PC-3 (cell line): ENCODE data around the gene MANSC1. TPM values are rescaled to one million over a fixed set of nuclear protein-coding genes. Genes with fewer than 3 reads are reported as not detected.

Source experiments
- ATAC-seq: fragments of 200-7000 bp; cut with Tn5 transposase; 2 replicates; pipeline ENCODE4 v1.9.1; 2020; ENCODE audit warnings: mild to moderate bottlenecking, moderate library complexity
- BruUV-seq: library from RNA; stranded (reverse); fragments of 400-500 nt; replicated peaks from 2 replicates; lab custom pipeline; 2021; lab: Mats Ljungman, UMichigan
- CTCF ChIA-PET: fragments of 300-600 bp; sonication (Branson Sonifier 250); formaldehyde crosslinking; loops from one replicate; lab custom pipeline; 2022; ENCODE audit warnings: antibody characterized with exemption; lab: Charles Lee
- POLR2A ChIA-PET: fragments of 300-600 bp; sonication (Branson Sonifier 250); formaldehyde crosslinking; loops from one replicate; lab custom pipeline; 2022; ENCODE audit warnings: antibody characterized with exemption; ENCODE audit not compliant: unreplicated experiment; lab: Charles Lee
- DNase-seq: peaks from one replicate; pipeline ENCODE4 v3.0.0-alpha.2; 2015
- H2AFZ ChIP-seq: fragments of 300-600 bp; sonication (generic); 2 replicates; pipeline ENCODE4 v1.6.0; 2016; ENCODE audit warnings: antibody characterized with exemption, low read length
- H3F3A ChIP-seq: fragments of 300-600 bp; sonication (generic); one replicate; pipeline ENCODE4 v1.6.0; 2017; ENCODE audit warnings: antibody characterized with exemption, low read length, control low read depth, mild to moderate bottlenecking; ENCODE audit not compliant: unreplicated experiment
- H3K27ac ChIP-seq: fragments of 300-600 bp; sonication (generic); 2 replicates; pipeline ENCODE4 v1.5.1; 2016; ENCODE audit warnings: mild to moderate bottlenecking, low read length
- H3K27me3 ChIP-seq: fragments of 300-600 bp; sonication (generic); 2 replicates; pipeline ENCODE4 v1.6.1; 2016; ENCODE audit warnings: low read length, mixed read lengths
- H3K36me3 ChIP-seq: fragments of 300-600 bp; sonication (generic); 2 replicates; pipeline ENCODE4 v1.6.1; 2016; ENCODE audit warnings: low read depth, mixed run types, low read length, mixed read lengths
- H3K4me1 ChIP-seq: fragments of 300-600 bp; sonication (generic); 2 replicates; pipeline ENCODE4 v1.5.1; 2016; ENCODE audit warnings: low read length; ENCODE audit not compliant: insufficient read depth
- H3K4me2 ChIP-seq: fragments of 300-600 bp; sonication (generic); 2 replicates; pipeline ENCODE4 v1.6.0; 2016; ENCODE audit warnings: low read length
- H3K4me3 ChIP-seq: fragments of 300-600 bp; sonication (generic); 2 replicates; pipeline ENCODE4 v1.5.1; 2016; ENCODE audit warnings: mild to moderate bottlenecking, low read length, mixed read lengths
- H3K79me2 ChIP-seq: fragments of 300-600 bp; sonication (generic); 2 replicates; pipeline ENCODE4 v1.6.1; 2017; ENCODE audit warnings: low read length, mixed read lengths
- H3K9ac ChIP-seq: fragments of 300-600 bp; sonication (generic); 2 replicates; pipeline ENCODE4 v1.6.0; 2016; ENCODE audit warnings: mild to moderate bottlenecking, low read length
- H3K9me2 ChIP-seq: fragments of 300-600 bp; sonication (generic); replicated peaks from 2 replicates; pipeline ENCODE4 v1.6.1; 2016; ENCODE audit warnings: mixed run types, low read length, mixed read lengths
- H3K9me3 ChIP-seq: fragments of 300-600 bp; sonication (generic); 2 replicates; pipeline ENCODE4 v1.6.1; 2016; ENCODE audit warnings: low read length, mixed read lengths
- H4K20me1 ChIP-seq: fragments of 300-600 bp; sonication (generic); 2 replicates; pipeline ENCODE4 v1.6.1; 2016; ENCODE audit warnings: low read length, mixed read lengths
- CTCF ChIP-seq: fragments of 300-600 bp; sonication (generic); conservative IDR thresholded peaks from 2 replicates; pipeline ENCODE4 v1.5.1; 2017; ENCODE audit warnings: antibody characterized with exemption, low read depth, mild to moderate bottlenecking, low read length
- EZH2 ChIP-seq: fragments of 300-600 bp; sonication (generic); IDR thresholded peaks from one replicate; pipeline ENCODE4 v1.6.1; 2017; ENCODE audit warnings: antibody characterized with exemption, mild to moderate bottlenecking, low read length; ENCODE audit not compliant: unreplicated experiment
- EZH2phosphoT487 ChIP-seq: fragments of 300-600 bp; sonication (generic); IDR thresholded peaks from 2 replicates; pipeline ENCODE4 v1.6.1; 2018; ENCODE audit warnings: mild to moderate bottlenecking, antibody characterized with exemption, low read length, borderline replicate concordance
- intact Hi-C: fragments of 100-400 bp; cut with micrococcal nuclease; formaldehyde crosslinking; loops from 2 replicates; pipeline ENCODE4 v1.9.0; 2023
- total RNA-seq: library from RNA; depleted of rRNA; stranded (reverse); fragments of >200 nt; gene quantifications from 2 replicates; pipeline ENCODE4 v1.2.3, GENCODE V29; 2014

Gene MANSC1
- total RNA-seq, 1 experiment from 2014 or later = 2.8 TPM

DNA sequence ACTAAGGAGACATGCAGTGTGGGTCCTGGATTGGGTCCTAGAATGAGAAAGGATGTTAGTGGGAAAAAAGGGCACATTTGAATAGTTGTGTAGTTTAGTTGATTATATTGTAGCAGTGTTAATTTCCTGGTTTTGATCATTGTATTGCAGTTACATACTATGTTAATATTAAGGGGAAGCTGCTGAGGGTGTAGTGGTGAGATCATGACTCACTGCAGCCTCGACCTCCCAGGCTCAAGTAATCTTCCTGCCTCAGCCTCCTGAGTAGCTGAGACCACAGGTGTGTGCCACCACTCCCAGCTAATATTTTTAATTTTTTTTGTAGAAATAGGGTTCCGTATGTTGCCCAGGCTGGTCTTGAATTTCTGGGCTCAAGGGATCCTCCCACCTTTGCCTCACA lies 28.6 kb upstream of the MANSC1 start:
- intact Hi-C loops = no loop called here
- Histone ChIP-seq H3K79me2 (no peaks in the 10 kb centered on the region), H3K9me3 (no peaks in the 10 kb centered on the region), H2AFZ (no peak overlapping the region), H3K9me2 (no peaks in the 10 kb centered on the region), H3K27me3 (no peaks in the 10 kb centered on the region), H3K27ac (no peak overlapping the region), H3K4me1 (no peaks in the 10 kb centered on the region), H3K9ac (no peak overlapping the region), H3K4me2 (no peak overlapping the region), H3K4me3 (no peak overlapping the region), H4K20me1 (no peaks in the 10 kb centered on the region), H3F3A (no peaks in the 10 kb centered on the region), H3K36me3 (no peaks in the 10 kb centered on the region)
- POLR2A ChIA-PET = no interaction called here
- DNase-seq (no peak), ATAC-seq (no peak)
- CTCF ChIA-PET = no interaction called here
- TF ChIP-seq EZH2 (no peak), CTCF (no peak), EZH2phosphoT487 (no peak)
- no TSS peak for BruUV-seq

GRCh38 chr12:12376646-12377448 lies 26.8 kb upstream of the MANSC1 start:
- intact Hi-C loops = loop anchor here (1.0 kb wide), 4 partner anchors 186 to 327 kb away; no protein-coding TSS in a partner anchor
- Histone ChIP-seq H3K9me3 (no peaks in the 10 kb centered on the region), H2AFZ (no peak overlapping the region), H3K27me3 (no peaks in the 10 kb centered on the region), H3K9me2 (no peaks in the 10 kb centered on the region), H3K79me2 (no peaks in the 10 kb centered on the region), H3K36me3 (no peaks in the 10 kb centered on the region), H3K4me1 (no peaks in the 10 kb centered on the region), H3K9ac (no peak overlapping the region), H3K27ac (peak overlapping the region; percentile 23), H3F3A (no peaks in the 10 kb centered on the region), H3K4me2 (no peak overlapping the region), H3K4me3 (no peak overlapping the region), H4K20me1 (no peaks in the 10 kb centered on the region)
- ChIA-PET CTCF (interaction anchor here (0.6 to 0.7 kb wide), 3 partner anchors 282 to 361 kb away, joined by 3 to 4 read pairs (median 4); no protein-coding TSS in a partner anchor), POLR2A (no interaction called here)
- DNase-seq (peak; percentile 81), ATAC-seq (peak; percentile 66; the same call in 1 of the 2 replicates)
- BruUV-seq = no TSS peak
- no peak for TF ChIP-seq EZH2phosphoT487
- no peak for TF ChIP-seq EZH2
- TF ChIP-seq CTCF = peak; percentile 79
